ENCODE measurements around the gene NCBP3.

DNA sequence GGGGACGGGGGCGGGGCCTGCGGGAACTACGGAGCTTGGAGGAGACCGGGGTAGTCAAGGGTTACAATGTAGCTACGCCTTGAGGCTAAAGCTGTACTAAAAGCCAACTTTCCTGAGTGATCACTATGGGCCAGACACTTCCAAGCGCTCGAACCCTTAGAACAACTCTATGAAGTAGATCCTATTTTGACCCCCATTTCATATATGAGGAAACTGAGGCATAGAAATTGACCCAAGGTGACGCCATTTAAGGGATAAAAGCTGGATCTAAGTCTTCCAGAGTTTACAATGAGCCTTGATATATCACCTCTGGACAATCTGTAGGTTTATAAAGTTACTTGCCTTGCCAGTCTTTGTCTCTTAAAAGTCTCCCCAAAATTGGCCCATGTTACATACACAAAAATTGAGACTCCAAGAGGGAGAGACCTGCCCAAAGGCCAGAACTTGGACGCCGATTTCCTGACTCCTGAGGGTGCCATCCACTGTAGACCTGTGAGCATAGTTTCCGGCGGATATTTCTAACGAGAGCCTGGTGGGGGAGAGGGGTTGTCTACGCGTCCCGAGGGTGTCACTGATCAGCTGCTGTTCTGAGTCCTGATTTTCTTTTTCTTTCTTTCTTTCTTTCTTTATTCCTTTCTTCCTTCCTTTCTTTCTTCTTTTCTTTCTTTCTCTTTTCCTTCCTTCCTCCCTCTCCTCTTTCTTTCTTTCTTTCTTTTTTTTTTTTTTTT is 555 bp upstream of the NCBP3 start:
- TF ChIP-seq TAF1 (IDR thresholded peaks at IDR 0.05; ENCODE audit: low read depth, low read length), result no peak
- no peak for TF ChIP-seq POLR2AphosphoS5 (IDR thresholded peaks at IDR 0.05; ENCODE audit: low read depth, low read length)
